GM19328 (cell line): Measurements from ENCODE around the gene ALG1L2.
"Not testable (repeated sequence)": the region's sequence is repeated elsewhere in the genome, so short reads cannot be mapped to it uniquely, and the experiment has no call there.

Experiments used
- ATAC-seq: cut with Tn5 transposase; IDR thresholded peaks from one replicate; pipeline ENCODE4 v1.9.1; 2021; ENCODE audit warnings: mild to moderate bottlenecking, moderate library complexity; ENCODE audit not compliant: unreplicated experiment

The ALG1L2 gene

DNA sequence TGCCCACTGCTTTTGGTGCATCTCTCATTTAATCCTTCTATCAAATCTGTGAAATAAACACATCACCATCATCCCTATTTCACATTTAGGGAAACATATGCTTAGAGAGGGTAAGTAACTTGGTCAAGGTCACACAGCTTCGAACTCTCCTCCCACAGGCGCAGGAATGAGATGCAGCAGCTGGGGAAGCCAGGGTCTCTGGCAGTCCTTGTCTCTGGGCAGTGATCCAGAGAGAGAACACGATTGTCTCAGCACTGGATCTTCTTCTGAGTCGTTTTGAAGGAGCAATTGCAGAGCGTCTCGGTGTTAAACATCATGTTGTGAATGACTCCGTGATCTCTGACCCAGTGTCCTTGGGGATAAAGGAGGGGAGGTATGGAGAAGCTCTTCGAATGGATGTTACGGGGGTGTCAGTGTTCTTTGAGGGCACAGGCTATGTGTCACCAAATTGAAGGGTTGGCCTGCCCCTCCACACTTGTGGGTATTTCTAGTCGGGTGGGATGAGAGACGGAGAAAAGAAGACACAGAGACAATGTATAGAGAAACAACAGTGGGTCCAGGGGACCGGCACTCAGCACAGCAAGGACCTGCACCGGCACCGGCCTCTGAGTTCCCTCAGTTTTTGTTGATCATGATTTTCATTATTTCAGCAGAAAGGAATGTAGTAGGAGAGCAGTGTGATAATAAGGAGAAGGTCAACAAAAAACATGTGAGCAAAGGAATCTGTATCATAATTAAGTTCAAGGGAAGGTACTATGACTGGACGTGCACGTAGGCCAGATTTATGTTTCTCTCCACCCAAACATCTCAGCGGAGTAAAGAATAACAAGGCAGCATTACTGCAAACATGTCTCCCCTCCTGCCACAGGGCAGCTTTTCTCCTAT lies 41.5 kb downstream of the ALG1L2 start:
- ATAC-seq: not testable (repeated sequence)

DNA sequence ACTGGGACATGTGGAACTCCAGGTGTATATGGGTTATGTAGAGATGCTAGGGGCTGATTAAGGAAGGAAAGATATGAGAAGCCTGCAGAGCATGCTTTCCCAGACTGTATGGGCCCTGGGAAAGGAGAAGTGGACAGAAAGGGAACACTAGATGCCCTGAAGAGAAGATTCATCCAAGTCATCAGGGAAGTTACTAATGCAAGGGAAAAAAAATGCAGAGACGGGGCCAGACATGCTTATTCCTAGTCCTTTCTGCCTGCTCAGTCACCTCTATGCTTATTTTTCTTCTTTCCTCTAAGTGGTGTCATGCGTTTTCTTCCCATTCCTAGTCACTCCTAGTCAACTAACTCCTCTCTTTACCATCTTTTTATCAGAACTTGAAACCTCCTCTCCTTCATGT lies 43.8 kb downstream of the ALG1L2 start:
- not testable (repeated sequence) for ATAC-seq

DNA sequence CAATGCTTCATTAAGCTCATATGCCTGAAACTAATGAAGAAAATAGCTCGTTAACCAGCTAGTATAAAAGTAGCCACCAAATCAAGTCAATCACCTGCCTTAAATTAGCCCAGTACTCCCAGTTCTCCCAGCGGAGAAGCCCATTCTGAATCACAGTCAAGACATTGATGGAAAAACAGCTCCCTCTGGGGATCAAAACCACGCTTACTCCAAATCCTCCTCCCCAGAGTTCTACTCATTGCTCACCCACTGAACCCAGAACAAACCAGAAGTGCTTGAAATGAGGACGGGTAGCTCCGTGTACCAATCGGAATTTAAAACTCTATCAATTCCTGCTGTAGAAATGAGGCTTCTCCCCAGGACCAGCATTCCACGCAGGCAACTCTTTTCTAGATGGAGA lies 54.7 kb downstream of the ALG1L2 start:
- ATAC-seq: not testable (repeated sequence)

DNA sequence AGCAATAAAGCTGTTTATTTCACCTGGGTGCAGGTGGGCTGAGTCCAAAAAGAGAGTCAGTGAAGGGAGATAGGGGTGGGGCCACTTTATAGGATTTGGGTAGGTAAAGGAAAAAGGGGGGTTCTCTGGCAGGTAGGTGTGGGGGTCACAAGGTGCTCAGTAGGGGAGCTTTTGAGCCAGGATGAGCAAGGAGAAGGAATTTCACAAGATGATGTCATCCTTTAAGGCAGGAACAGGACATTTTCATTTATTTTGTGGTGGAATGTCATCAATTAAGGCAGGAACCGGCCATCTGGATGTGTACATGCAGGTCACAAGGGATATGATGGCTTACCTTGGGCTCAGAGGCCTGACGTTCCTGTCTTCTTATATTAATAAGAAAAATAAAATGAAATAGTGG lies 56.1 kb downstream of the ALG1L2 start:
- not testable (repeated sequence) for ATAC-seq

DNA sequence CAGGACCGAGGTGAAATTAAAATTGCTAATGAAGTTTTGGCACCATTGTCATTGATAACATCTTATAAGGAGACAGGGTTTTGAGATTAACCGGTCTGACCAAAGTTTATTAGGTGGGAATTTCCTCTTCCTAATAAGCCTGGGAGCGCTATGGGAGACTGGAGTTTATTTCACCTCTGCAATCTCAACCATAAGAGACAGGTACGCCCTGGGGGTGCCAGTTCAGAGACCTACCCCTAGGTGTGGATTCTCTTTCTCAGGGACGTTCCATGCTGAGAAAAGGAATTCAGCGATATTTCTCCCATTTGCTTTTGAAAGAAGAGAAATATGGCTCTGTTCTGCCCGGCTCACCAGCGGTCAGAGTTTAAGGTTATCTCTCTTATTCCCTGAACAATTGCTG lies 57.4 kb downstream of the ALG1L2 start:
- not testable (repeated sequence) for ATAC-seq

DNA sequence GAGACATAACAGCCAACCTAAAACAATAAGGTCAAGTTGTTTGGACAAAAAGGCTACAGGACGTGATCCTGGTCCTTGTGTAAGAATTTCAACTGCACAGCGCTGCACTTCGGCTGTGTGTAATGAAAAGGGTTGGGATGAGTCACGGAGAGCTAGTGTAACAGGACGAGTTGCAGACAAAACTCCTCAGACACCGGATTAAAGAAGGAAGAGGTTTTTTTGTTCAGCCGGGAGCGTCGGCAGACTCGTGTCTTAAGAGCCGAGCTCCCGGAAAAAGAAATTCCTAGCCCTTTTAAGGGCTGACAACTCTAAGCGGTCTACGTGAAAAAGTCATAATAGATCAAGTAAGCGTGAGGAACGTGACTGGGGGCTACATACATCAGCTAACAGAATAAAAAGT lies 59.1 kb downstream of the ALG1L2 start:
- not testable (repeated sequence) for ATAC-seq

DNA sequence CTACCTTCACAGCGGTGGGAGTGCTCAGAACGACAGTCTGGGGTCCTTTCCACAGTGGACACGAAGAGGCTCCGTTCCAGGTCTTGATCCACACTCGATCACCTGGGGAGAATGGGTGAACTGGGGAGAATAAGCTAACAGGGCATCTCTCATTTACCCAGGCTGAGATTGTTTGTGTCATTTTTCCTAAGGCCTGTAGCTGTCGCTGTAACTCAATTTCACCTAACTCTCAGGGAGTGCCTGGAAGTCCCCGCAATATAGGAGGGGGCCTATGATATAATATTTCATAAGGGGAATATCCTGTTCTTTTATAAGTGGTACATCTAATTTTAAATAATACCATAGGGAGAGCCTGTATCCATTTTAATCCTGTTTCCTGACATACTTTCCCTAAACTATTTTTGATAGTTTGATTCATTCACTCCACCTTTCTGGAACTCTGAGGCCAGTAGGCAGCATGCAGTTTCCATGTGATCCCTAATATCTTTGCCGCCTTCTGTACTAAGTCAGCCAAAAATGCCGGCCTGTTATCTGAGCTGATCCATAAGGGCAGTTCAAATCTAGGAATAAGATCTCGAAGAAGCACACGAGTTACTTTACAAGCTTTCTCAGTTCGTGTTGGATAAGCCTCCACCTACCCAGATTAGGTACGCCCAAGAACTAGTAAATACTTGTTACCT lies 62.2 kb downstream of the ALG1L2 start:
- ATAC-seq: not testable (repeated sequence)

DNA sequence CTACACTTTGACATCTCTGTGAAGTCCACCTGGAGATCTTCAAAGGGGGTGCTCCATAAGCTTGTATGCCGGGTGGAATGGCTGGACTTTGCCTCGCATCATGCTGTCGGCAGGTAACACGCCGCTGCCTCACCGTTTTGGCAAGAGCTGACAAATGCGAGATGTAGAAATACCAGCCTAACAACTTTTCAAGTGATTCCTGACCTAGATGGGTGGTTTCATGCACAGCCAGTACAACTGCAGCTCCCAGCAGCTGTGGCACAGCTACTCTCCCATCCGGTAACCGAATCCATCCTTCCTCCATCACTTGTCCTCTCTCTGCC lies 62.7 kb downstream of the ALG1L2 start:
- not testable (repeated sequence) for ATAC-seq

DNA sequence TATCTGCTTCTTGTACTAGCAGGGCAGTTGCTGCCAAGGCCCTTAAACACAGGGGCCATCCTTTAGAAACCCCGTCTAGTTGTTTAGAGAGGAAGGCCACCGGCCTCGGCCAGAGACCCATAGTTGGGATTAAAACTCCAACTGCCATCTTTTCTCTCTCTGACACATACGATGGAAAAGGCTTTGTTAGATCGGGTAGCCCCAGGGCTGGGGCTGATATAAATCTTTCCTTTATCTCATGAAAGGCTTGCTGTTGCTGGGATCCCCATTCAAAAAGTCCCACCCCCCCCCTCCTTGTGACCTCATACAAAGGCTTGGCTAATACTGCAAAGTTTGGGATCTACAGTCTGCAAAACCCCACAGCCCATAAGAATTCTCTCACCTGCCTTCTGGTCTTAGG lies 63.8 kb downstream of the ALG1L2 start:
- ATAC-seq: not testable (repeated sequence)

DNA sequence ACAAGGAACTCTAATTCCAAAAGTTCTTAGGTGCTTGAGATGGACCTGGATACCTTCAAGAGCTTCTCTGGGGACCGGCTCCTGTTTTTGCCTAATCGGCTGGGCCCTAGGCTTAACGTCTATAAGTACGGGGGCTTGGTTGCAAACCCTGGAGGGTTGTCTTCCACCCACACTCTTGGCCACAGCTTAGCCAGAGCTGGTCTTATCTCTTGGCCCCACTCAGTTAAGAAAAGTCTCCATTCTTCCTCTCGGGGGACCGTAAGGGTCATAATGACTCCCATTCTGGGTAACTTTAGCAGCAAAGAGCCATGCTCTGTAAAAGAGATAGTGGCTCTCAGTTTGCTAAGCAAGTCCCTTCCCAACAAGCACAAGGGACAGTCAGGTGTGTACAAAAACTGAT lies 64.8 kb downstream of the ALG1L2 start:
- ATAC-seq: not testable (repeated sequence)
